ENCODE results near the gene PPP1R12B.
A peak's percentile ranks its signal among the peaks of the same experiment; 100 is the strongest.
"Not testable (repeated sequence)": the region's sequence is repeated elsewhere in the genome, so short reads cannot be mapped to it uniquely, and the experiment has no call there.

Gene PPP1R12B

DNA sequence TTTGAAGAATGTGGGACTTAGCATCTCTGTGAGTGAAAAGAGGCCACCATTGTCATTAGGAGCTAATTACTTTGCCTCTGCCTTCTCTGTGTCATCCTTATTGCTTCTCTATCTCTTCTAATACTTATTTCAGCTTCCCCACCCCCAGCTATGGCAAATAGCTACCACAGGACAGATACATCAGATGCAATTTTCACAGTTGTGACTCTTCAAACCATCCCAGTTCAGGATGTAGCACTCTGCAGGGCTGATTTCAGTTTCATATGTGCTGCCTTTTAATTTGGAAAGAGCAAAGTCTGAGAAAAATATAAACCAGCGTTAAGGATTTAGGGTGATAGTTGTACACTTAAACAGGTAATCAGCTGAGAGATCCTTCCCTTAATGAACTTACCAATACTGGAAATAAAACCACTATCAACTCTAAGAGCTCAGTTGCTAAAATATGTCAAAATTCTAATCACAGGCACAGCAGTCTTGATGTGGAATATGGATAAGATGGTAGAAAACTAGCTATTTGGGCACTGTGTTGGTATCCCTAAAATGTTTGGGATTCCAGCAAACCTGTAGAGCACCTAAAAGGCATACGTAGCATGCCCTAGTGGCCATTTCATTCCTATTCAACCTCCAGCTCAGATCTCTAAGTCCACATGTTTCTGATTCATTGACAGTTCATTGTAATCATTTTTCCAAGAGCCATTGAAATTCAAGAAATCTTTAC is 213.4 kb downstream of the PPP1R12B start:
- DNase-seq (ENCODE audit: low spot score) = no peak

DNA sequence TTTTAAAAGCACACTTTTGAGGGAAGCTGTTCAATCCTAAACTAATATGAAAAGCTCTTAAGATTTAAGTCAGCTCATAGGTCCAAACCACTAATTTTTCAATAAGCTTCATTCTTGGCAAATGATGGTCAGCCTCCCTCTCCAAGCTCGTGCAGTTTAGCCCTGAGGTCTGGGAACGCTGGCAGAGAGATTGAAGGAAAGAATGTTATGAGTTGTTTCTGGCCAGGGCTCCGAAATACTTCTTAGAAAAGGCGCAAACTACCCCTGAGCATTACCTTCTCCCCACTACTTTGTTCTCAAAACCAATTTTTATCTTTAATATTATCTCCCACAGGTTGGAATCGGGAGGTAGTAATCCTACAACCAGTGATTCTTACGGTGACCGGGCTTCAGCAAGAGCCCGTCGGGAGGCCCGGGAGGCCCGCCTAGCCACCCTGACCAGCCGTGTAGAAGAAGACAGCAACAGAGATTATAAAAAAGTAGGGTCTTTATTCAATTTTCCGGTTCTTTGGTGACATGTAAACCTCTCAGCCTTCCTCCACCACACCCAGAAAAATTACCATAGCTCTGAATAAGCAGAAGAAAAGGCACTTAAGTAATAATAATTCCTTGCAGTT is 214.1 kb downstream of the PPP1R12B start:
- DNase-seq (ENCODE audit: low spot score) = no peak

DNA sequence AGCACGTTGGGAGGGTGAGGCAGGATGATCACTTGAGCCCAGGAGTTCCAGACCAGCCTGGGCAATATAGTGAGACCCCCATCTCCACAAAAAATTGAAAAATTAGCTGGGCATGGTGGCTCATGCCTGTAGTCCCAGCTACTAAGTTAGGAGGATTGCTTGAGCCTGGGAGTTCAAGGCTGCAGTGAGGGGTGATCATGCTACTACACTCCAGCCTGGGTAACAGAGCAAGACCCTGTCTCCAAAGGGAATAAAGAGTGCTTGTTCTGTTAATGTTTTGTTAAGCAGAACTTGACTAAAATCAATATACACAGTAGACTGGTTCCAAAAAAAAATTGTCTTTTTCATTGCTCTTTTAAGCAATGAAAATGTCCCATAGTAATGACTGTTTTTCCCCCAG is 215.3 kb downstream of the PPP1R12B start:
- DNase-seq (ENCODE audit: low spot score) = no peak

DNA sequence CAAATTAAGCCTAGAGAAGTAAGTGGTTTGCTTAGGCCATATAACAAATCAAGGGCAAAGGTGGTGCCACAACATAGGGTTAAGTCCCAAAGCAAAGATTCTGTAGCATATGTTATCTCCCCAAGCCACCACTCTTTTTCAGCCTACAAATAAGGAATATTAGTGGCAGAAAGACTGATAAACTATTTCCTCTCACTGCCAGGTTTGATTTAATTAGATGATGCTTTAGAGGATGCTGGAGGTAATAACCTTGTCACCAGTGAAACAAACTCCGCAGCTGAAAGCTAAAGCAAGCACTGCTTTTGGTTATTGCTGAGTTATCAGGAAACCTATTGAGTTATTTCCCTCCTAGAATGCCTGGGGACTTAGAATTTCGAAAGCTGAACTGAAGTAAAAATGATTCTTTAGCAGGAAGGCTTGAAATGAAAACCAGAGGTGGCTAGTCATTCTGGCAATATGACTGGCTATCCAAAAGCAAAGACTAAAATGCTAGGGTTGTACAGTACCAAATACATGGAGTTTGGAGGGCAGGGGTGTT is 216.5 kb downstream of the PPP1R12B start:
- no peak for DNase-seq (ENCODE audit: low spot score)

- no peak for DNase-seq (ENCODE audit: low spot score)
These were observed 217.5 kb downstream of the PPP1R12B start for GRCh38 chr1:202565890-202566602.

- no peak for DNase-seq (ENCODE audit: low spot score)
These were observed 219.2 kb downstream of the PPP1R12B start for GRCh38 chr1:202567738-202568137.

GRCh38 chr1:202568410-202568809 is 219.9 kb downstream of the PPP1R12B start:
- no peak for DNase-seq (ENCODE audit: low spot score)

- no peak for DNase-seq (ENCODE audit: low spot score)
These were observed 220.3 kb downstream of the PPP1R12B start for GRCh38 chr1:202568826-202569225.

DNA sequence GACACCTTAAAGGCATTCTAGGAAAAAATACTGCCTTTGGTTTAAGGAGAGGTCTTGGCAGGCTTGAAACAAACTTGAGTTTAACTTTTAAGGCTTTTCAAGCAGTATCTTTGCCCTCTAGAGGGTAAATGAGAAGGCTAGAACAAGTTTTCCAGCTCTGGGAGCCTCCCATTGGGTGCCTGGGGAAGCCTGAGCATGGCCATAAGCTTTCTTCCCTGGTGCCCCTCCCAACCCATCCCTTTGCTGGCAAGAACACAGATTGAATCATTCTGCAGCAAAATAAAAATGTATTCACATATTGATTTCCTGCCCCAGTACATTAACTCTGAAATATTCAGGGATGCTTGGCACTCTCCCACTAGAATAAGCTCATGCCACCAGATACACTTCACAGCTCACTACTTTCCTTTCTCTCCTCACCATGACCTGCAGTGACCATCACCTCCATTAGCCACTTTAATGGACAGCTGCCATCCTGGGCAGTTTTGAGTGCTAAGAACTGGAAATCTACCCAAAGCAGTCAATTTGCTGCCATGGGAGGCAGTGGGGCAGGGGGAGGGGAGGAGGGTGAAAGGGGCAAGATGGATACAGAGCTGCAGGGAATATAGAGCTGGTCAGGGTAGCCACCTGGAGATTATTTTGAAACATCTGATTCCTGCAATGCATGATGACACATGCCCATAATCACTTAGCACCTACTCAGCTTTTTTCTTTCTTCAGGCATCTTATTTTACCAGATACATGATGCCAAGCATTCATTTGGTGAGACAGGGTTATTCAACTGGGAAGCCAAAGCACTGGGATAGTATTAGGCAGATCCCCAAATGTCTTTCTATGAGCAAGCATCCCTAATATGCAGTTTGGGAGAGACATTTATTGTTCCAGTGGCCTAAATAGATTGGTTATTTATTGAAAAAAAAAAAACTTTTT is 221.2 kb downstream of the PPP1R12B start:
- no peak for DNase-seq (ENCODE audit: low spot score)

DNA sequence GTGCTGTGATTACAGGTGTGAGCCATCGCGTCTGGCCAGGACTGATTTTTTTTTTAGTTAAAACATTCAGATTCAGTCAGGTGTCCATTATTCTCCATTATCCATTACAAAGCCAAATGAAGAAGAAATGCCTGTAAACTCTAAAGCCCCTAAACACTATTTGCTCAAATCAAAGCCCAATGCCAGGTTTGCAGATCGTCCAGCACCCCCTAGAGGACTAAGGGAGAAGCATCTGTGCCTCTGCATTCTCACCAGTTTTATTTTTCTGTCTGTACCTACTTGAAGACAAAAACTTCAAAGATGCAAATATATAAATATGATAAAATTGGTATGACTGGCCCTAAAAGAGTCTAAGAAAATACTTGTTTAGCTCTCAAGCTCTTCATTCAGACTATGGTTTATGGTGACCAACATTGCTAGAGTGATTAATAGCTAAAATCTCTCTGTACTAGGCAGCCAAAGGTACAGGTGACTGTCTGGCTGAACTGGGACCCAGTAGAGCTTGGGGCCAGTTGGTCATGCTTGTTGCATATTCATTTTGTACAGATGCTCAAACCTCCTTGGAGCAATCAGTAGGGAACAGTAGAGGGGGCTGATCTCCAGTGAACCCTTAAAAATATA is 223.3 kb downstream of the PPP1R12B start:
- DNase-seq (ENCODE audit: low spot score) = no peak

- no peak for DNase-seq (ENCODE audit: low spot score)
These were observed 224.4 kb downstream of the PPP1R12B start for GRCh38 chr1:202572867-202573266.

DNA sequence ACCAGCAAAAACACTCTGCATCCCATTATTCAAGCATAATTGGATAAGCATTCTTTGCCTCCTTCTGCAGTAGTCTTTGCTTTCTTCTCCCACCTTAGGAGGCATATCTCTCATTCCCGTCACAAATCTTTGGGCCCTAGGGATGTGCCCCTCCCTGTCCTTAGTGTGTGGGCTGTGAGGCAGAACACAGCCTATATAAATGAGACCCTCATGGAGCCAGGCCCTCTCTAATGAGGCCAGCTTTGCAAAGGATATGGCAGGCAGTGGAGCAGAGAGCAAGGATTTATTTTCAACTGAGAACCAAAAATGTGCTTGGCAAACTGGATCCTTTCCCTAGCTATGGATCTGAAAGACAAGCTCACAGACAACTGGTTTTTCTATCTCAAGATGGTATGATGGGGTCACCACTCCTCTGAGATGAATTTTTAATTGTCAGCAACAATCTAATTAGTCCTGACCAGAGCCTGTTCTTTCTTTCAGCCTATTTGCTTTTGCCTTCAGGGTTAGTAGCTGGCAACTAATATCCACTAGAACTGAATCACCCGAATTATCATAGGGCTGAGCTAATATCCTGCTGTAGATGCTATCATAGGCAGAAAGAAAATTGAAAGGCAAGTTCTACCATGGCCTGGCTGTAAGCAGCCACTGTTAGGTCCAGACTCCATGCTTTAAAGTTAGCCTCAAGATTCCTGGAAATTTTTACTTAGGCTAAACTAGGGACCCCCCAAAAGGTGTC is 227.6 kb downstream of the PPP1R12B start:
- no peak for DNase-seq (ENCODE audit: low spot score)

DNA sequence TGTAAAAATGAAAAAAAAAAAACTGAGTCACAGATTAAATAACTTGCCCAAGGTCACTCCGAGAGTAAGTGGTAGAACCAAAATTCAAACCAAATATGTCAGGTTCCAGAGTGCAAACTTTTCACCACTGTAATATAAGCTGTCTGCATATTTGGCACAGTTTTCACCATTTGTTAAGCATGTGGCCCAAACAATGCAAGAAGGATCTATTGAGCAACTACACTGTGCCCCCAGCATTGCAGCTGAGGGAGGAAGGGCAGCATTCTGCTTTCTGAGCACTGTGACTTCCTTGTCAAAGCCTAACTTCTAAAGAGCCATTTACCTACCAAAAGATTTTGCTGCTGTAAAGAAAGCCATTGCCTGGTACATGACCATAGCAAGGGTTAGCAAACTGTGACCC is 228.3 kb downstream of the PPP1R12B start:
- DNase-seq (ENCODE audit: low spot score) = peak; percentile 41

DNA sequence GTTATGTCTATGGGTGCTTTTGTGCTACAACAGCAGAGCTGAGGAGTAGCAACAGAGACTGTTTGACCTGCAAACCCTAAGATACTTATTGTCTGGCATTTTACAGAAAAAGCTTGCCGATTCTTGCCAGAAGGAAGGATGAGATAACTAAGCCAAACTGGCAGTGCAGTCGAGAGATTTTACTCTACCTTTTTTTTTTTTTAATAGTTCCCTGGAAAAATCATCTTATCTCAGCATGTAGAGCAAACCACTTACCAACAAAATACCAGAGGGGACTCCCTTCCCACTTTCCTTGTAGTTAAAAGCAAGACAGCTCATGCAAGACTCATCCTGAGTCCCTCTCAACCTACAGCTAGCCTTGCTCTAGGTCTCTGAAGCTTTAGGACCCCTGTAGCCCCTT is 228.9 kb downstream of the PPP1R12B start:
- no peak for DNase-seq (ENCODE audit: low spot score)

GRCh38 chr1:202578001-202578504 is 229.6 kb downstream of the PPP1R12B start:
- DNase-seq (ENCODE audit: low spot score) = no peak

DNA sequence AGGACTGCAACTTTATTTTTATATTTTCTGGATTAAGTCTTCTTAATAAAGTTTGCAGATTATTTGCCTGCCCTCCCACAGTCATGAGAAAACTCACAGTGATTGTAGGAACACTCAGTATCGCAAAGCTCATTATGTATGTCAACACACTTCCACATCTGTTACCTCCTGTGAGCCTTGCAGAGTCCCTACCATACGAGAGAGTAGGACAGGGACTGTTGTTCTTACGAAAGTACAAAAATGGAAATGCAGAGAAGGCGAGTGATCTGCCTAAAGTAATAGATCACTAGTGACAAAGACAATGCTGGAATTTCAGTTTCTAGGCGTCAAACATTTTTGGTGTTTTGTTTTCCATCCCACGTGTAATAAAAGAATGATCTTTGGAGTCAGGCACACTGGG is 230.1 kb downstream of the PPP1R12B start:
- no peak for DNase-seq (ENCODE audit: low spot score)

DNA sequence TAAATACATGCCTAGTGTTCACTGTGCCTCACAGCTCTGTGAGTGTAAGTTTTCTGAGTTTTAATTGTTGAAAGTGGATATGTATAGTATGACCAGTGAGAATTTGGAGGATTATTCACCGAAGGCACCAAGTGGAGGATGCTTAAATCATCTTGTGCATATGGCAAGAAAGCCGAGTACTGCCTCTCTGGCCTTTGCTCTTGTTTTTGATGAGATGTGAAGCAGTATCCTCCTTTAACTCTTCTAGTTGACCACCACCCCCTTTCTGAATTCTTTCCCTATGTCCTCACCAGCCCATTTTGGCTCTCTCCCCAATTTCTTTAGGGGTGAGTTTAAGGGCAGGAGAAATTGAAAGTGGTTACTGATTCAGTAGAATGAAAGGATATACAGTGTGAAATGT is 231.3 kb downstream of the PPP1R12B start:
- peak; percentile 67 for DNase-seq (ENCODE audit: low spot score)

- no peak for DNase-seq (ENCODE audit: low spot score)
These were observed 232.1 kb downstream of the PPP1R12B start for GRCh38 chr1:202580619-202581018.

DNA sequence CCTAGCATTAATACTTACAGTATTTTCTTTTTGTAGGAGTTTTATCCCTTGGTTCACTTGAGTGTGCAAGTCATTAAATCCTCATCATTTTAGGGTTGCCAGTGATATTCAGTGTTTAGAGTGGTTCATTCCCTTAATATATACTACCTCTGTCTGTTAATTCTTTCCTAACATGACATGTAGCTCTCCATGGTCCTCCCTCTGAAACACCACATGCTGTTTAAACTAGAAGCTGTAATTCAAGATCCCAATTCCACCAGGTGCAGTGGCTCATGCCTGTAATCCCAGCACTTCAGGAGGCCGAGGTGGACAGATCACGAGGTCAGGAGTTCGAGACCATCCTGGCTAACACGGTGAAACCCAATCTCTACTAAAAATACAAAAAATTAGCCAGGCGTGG is 233.9 kb downstream of the PPP1R12B start:
- DNase-seq (ENCODE audit: low spot score) = not testable (repeated sequence)
